Amygdala (tissue), 56 donors: Measurements from ENCODE around the gene FTSJ3.
A peak's percentile ranks its signal among the peaks of the same experiment; 100 is the strongest.

Experiments
- DNase-seq, 56 donors: peaks; one replicate each; lab custom pipeline; 2025; lab: John Stamatoyannopoulos, UW

FTSJ3 gene

GRCh38 chr17:63843387-63843888 lies 16.0 kb upstream of the FTSJ3 start:
- DNase-seq, result peak in 7 of 56 donors; percentile 17 to 27 (median 22)

GRCh38 chr17:63842540-63843386 lies 15.3 kb upstream of the FTSJ3 start, which contains the start of gene SMARCD2:
SMARCD2 (minus strand) TSS chr17:63842685; CDS start chr17:63842674, 11 bp downstream.
- DNase-seq, result peak; percentile 81 to 100 (median 97)

GRCh38 chr17:63842173-63842539 lies 14.7 kb upstream of the FTSJ3 start:
- peak in 6 of 56 donors; percentile 45 to 63 (median 53) for DNase-seq

GRCh38 chr17:63841350-63842172 lies 14.1 kb upstream of the FTSJ3 start:
- DNase-seq, result peak in 38 of 56 donors; percentile 15 to 72 (median 46)

GRCh38 chr17:63840591-63841349 lies 13.3 kb upstream of the FTSJ3 start:
- peak in 7 of 56 donors; percentile 15 to 33 (median 24) for DNase-seq

GRCh38 chr17:63838631-63839171 lies 11.2 kb upstream of the FTSJ3 start:
- DNase-seq, result peak in 54 of 56 donors; percentile 47 to 95 (median 82)

GRCh38 chr17:63837962-63838600 lies 10.6 kb upstream of the FTSJ3 start:
- peak in 1 of 56 donors; percentile 19 for DNase-seq

- no peak for DNase-seq
Observed at GRCh38 chr17:63837480-63837879, 10.0 kb upstream of the FTSJ3 start.

GRCh38 chr17:63836811-63837210 lies 9.3 kb upstream of the FTSJ3 start:
- no peak for DNase-seq

- no peak for DNase-seq
Observed at GRCh38 chr17:63835167-63835720, 7.8 kb upstream of the FTSJ3 start.

- peak in 37 of 56 donors; percentile 13 to 75 (median 41) for DNase-seq
Observed at GRCh38 chr17:63834431-63835166, 7.1 kb upstream of the FTSJ3 start.

- DNase-seq, result no peak
Observed at GRCh38 chr17:63833741-63834373, 6.4 kb upstream of the FTSJ3 start.

- no peak for DNase-seq
Observed at GRCh38 chr17:63833026-63833740, 5.7 kb upstream of the FTSJ3 start.

GRCh38 chr17:63832455-63832854 lies 5.0 kb upstream of the FTSJ3 start:
- DNase-seq, result no peak

GRCh38 chr17:63832014-63832413 lies 4.6 kb upstream of the FTSJ3 start:
- no peak for DNase-seq

GRCh38 chr17:63831505-63831904 lies 4.0 kb upstream of the FTSJ3 start:
- DNase-seq, result no peak

GRCh38 chr17:63830904-63831491 lies 3.5 kb upstream of the FTSJ3 start:
- DNase-seq, result no peak
